Prostate gland (tissue), 2 donors: ENCODE measurements around the gene RIC8B. TPM values are rescaled to one million over a fixed set of nuclear protein-coding genes. Genes with fewer than 3 reads are reported as not detected.
A peak's percentile ranks its signal among the peaks of the same experiment; 100 is the strongest.

Experiments
- DNase-seq: peaks from one replicate; pipeline ENCODE4 v3.0.0-alpha.2; 2019; ENCODE audit warnings: low spot score
- H3K27ac ChIP-seq, 2 donors: fragments of 200-600 bp; sonication (generic); 2 replicates each; pipeline ENCODE4 v1.5.1; 2017 to 2019
- H3K27me3 ChIP-seq: fragments of 200-600 bp; sonication (generic); replicated peaks from 2 replicates; pipeline ENCODE4 v1.5.1; 2019; ENCODE audit not compliant: insufficient read depth
- H3K36me3 ChIP-seq, 2 donors: fragments of 200-600 bp; sonication (generic); 1 replicate in 1 of 2; 2 replicates in 1 of 2; pipeline versions ENCODE4 v1.5.1 to v1.8.1; 2017 to 2019
- H3K4me1 ChIP-seq: fragments of 200-600 bp; sonication (generic); replicated peaks from 2 replicates; pipeline ENCODE4 v1.5.1; 2019
- H3K4me3 ChIP-seq, 2 donors: fragments of 200-600 bp; sonication (generic); 2 replicates each; pipeline ENCODE4 v1.5.1; 2017 to 2019
- H3K9me3 ChIP-seq: fragments of 200-600 bp; sonication (generic); 2 replicates; pipeline ENCODE4 v1.5.1; 2017
- POLR2A ChIP-seq: fragments of 450-650 bp; IDR thresholded peaks from one replicate; pipeline ENCODE4 v1.6.1; 2016; ENCODE audit warnings: antibody characterized with exemption, mild to moderate bottlenecking
- POLR2AphosphoS5 ChIP-seq: sonication (generic); formaldehyde crosslinking; IDR thresholded peaks from one replicate; pipeline ENCODE4 v1.6.1; 2017; ENCODE audit warnings: antibody characterized with exemption
- WGBS: methylation state at CpG from one replicate; pipeline ENCODE4 v1.1.5; 2018; 5-methylcytosine and 5-hydroxymethylcytosine counted together
- intact Hi-C: fragments of 100-400 bp; cut with DNase I; formaldehyde crosslinking; loops from one replicate; pipeline ENCODE4 v1.14.2; 2022
- total RNA-seq, 2 donors: library from RNA; depleted of rRNA; stranded (reverse); fragments of >200 nt; gene quantifications; one replicate each; pipeline ENCODE4 v1.1.0, GENCODE V29; 2016
- TF ChIP-seq, protein P1 (sequence below), 4 experiments: fragments of 200-600 bp in 2 of 4; fragments of 450-650 bp in 2 of 4; sonication (generic) in 2 of 4; IDR thresholded peaks; 1 replicate in 3 of 4; 2 replicates in 1 of 4; pipeline ENCODE4 v1.5.1; 2016 to 2019; ENCODE audit warnings: antibody characterized with exemption in 4 of 4, mild to moderate bottlenecking in 2 of 4, moderate library complexity in 2 of 4

Gene RIC8B
- total RNA-seq, 2 donors from 2014 or later, result 9.2 to 12.4 TPM

DNA sequence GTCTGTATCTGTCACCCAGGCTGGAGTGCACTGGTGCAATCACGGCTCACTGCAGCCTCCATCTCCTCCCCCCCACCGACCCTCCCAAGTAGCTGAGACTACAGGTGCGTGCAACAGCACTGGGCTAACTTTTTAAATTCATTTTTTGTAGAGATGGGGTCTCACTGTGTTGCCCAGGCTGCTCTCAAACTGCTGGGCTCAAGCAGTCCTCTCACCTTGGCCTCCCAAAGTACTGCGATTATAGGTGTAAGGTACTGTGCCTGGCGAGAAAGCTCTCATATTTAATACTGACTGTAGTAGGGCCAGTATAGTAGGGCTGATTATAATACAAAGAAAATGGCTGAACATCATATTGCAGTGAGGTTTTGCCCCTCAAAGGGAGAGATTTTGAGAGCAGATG is 2.4 kb downstream of the RIC8B start:
- H3K9me3 ChIP-seq, result no peaks in the 10 kb centered on the region
- no peaks in the 10 kb centered on the region for H3K27me3 ChIP-seq
- H3K36me3 ChIP-seq, result no peaks in the 10 kb centered on the region
- TF ChIP-seq POLR2A, result no peak
- TF ChIP-seq, protein P1, sequence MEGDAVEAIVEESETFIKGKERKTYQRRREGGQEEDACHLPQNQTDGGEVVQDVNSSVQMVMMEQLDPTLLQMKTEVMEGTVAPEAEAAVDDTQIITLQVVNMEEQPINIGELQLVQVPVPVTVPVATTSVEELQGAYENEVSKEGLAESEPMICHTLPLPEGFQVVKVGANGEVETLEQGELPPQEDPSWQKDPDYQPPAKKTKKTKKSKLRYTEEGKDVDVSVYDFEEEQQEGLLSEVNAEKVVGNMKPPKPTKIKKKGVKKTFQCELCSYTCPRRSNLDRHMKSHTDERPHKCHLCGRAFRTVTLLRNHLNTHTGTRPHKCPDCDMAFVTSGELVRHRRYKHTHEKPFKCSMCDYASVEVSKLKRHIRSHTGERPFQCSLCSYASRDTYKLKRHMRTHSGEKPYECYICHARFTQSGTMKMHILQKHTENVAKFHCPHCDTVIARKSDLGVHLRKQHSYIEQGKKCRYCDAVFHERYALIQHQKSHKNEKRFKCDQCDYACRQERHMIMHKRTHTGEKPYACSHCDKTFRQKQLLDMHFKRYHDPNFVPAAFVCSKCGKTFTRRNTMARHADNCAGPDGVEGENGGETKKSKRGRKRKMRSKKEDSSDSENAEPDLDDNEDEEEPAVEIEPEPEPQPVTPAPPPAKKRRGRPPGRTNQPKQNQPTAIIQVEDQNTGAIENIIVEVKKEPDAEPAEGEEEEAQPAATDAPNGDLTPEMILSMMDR (IDR thresholded peaks at IDR 0.05), result no peak
- TF ChIP-seq POLR2AphosphoS5, result no peak
- no peak for DNase-seq
- no peak overlapping the region for H3K4me3 ChIP-seq
- H3K27ac ChIP-seq, result no peak overlapping the region
- peaks cover 4% of the 10 kb centered on the region for H3K4me1 ChIP-seq
- WGBS, result 98% methylated on average over 5 of the region's 5 CpGs
- intact Hi-C loops, result loop anchor here (10.0 kb wide), 1 partner anchor 318 kb away; the partner anchor contains the start of gene CRY1

- H3K9me3 ChIP-seq, result no peaks in the 10 kb centered on the region
- H3K4me3 ChIP-seq, result no peak overlapping the region
- H3K27ac ChIP-seq, result no peak overlapping the region
- H3K27me3 ChIP-seq, result no peaks in the 10 kb centered on the region
- peaks cover 2% of the 10 kb centered on the region for H3K4me1 ChIP-seq
- TF ChIP-seq POLR2A, result no peak
- TF ChIP-seq, protein P1 (IDR thresholded peaks at IDR 0.05), result no peak
- TF ChIP-seq POLR2AphosphoS5, result no peak
- intact Hi-C loops, result no loop called here
- H3K36me3 ChIP-seq, result no peaks in the 10 kb centered on the region
- no peak for DNase-seq
- 60% methylated on average over 3 of the region's 3 CpGs for WGBS
These were observed 5.6 kb downstream of the RIC8B start for GRCh38 chr12:106780010-106780631.

- peak overlapping the region in 1 of 2 donors; percentile 26 for H3K27ac ChIP-seq
- H3K36me3 ChIP-seq, result no peaks in the 10 kb centered on the region
- TF ChIP-seq POLR2A, result no peak
- TF ChIP-seq, protein P1 (IDR thresholded peaks at IDR 0.05), result no peak
- no peak for TF ChIP-seq POLR2AphosphoS5
- H3K9me3 ChIP-seq, result no peaks in the 10 kb centered on the region
- no peaks in the 10 kb centered on the region for H3K27me3 ChIP-seq
- H3K4me3 ChIP-seq, result no peak overlapping the region
- no peak for DNase-seq
- 34% methylated on average over 1 of the region's 1 CpG for WGBS
- no peaks in the 10 kb centered on the region for H3K4me1 ChIP-seq
- intact Hi-C loops, result no loop called here
These were observed 8.1 kb downstream of the RIC8B start for GRCh38 chr12:106782619-106783018.

- 64% methylated on average over 5 of the region's 5 CpGs for WGBS
- TF ChIP-seq POLR2A (no peak), POLR2AphosphoS5 (no peak)
- TF ChIP-seq, protein P1 (IDR thresholded peaks at IDR 0.05), result no peak
- Histone ChIP-seq H3K4me3 (no peak overlapping the region), H3K9me3 (no peaks in the 10 kb centered on the region), H3K27me3 (no peaks in the 10 kb centered on the region), H3K36me3 (no peaks in the 10 kb centered on the region), H3K4me1 (no peaks in the 10 kb centered on the region), H3K27ac (peak overlapping the region in 1 of 2 donors; percentile 26)
- intact Hi-C loops, result no loop called here
- DNase-seq, result no peak
These were observed 9.0 kb downstream of the RIC8B start for GRCh38 chr12:106783515-106783914.

DNA sequence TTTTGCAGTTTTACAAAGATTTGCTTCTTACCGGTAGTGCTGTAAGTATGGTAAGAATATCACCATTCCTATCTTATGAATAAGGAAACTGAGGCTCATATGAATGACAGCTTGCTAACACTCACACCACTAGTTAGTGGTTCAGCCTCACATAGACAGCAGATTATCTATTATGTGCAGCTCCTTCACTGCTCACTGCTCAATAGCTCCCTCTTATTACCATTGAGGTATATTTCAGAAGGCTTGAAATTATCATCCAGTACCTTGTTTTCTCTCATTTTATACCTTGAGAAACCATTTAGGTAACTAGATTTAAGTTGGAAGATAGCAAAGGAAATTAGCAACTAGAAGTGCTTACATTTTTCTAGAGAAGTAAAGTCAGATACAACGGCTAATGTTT is 15.5 kb downstream of the RIC8B start:
- no peak for DNase-seq
- intact Hi-C loops, result no loop called here
- H3K9me3 ChIP-seq, result no peaks in the 10 kb centered on the region
- WGBS, result 67% methylated on average over 2 of the region's 2 CpGs
- H3K4me1 ChIP-seq, result no peaks in the 10 kb centered on the region
- H3K4me3 ChIP-seq, result no peak overlapping the region
- TF ChIP-seq POLR2AphosphoS5 (no peak), POLR2A (no peak)
- TF ChIP-seq, protein P1 (IDR thresholded peaks at IDR 0.05), result no peak
- H3K27me3 ChIP-seq, result no peaks in the 10 kb centered on the region
- no peaks in the 10 kb centered on the region for H3K36me3 ChIP-seq
- H3K27ac ChIP-seq, result no peak overlapping the region
